H9 (cell line): Measurements from ENCODE around the gene SEMA3D. TPM values are rescaled to one million over a fixed set of nuclear protein-coding genes. Genes with fewer than 3 reads are reported as not detected.

Experiments
- DNase-seq: peaks from one replicate; pipeline ENCODE4 v3.0.0-alpha.2; 2017
- H2AFZ ChIP-seq: one replicate; pipeline ENCODE4 v1.6.1; 2013; ENCODE audit warnings: mild to moderate bottlenecking, low read length, control low read depth, moderate library complexity
- H2AK5ac ChIP-seq: 2 replicates; pipeline ENCODE4 v1.6.1; 2013; ENCODE audit warnings: low read length, control low read depth, mixed read lengths; ENCODE audit not compliant: insufficient read length
- H2BK120ac ChIP-seq: one replicate; pipeline ENCODE4 v1.6.1; 2013; ENCODE audit warnings: low read depth, mild to moderate bottlenecking, low read length, control low read depth, inconsistent platforms; ENCODE audit not compliant: poor library complexity, severe bottlenecking
- H2BK12ac ChIP-seq: 2 replicates; pipeline ENCODE4 v1.6.1; 2013; ENCODE audit warnings: low read length, control low read depth, mixed read lengths, low read depth; ENCODE audit not compliant: insufficient read length
- H2BK15ac ChIP-seq: 2 replicates; pipeline ENCODE4 v1.6.1; 2013; ENCODE audit warnings: low read depth, low read length, control low read depth
- H2BK20ac ChIP-seq: one replicate; pipeline ENCODE4 v1.6.1; 2013; ENCODE audit warnings: low read depth, mild to moderate bottlenecking, low read length, control low read depth, inconsistent platforms; ENCODE audit not compliant: poor library complexity, severe bottlenecking
- H2BK5ac ChIP-seq: 2 replicates; pipeline ENCODE4 v1.6.1; 2013; ENCODE audit warnings: low read length, control low read depth, mixed read lengths; ENCODE audit not compliant: insufficient read length
- H3K14ac ChIP-seq: 2 replicates; pipeline ENCODE4 v1.6.1; 2013; ENCODE audit warnings: low read length, control low read depth; ENCODE audit not compliant: insufficient read depth
- H3K18ac ChIP-seq: 2 replicates; pipeline ENCODE4 v1.6.1; 2013; ENCODE audit warnings: low read depth, mild to moderate bottlenecking, mixed read lengths, low read length, control low read depth; ENCODE audit not compliant: insufficient read length
- H3K23ac ChIP-seq: 2 replicates; pipeline ENCODE4 v1.6.1; 2013; ENCODE audit warnings: low read length, control low read depth, mixed read lengths, low read depth; ENCODE audit not compliant: insufficient read length
- H3K23me2 ChIP-seq: 2 replicates; pipeline ENCODE4 v1.6.1; 2013; ENCODE audit warnings: low read depth, mild to moderate bottlenecking, mixed read lengths, low read length, control low read depth; ENCODE audit not compliant: insufficient read length, poor library complexity, severe bottlenecking
- H3K27ac ChIP-seq: 2 replicates; pipeline ENCODE4 v1.5.1; 2013; ENCODE audit warnings: low read length, control low read depth, mixed read lengths, low read depth; ENCODE audit not compliant: insufficient read length
- H3K27me3 ChIP-seq: 2 replicates; pipeline ENCODE4 v1.6.1; 2013; ENCODE audit warnings: low read length, control low read depth, inconsistent platforms; ENCODE audit not compliant: insufficient read depth
- H3K4ac ChIP-seq: 2 replicates; pipeline ENCODE4 v1.6.1; 2013; ENCODE audit warnings: low read depth, mild to moderate bottlenecking, control low read depth, inconsistent platforms, low read length, moderate library complexity
- H3K4me1 ChIP-seq: 2 replicates; pipeline ENCODE4 v1.6.1; 2013; ENCODE audit warnings: low read length, control low read depth, inconsistent platforms; ENCODE audit not compliant: insufficient read depth
- H3K4me2 ChIP-seq: 2 replicates; pipeline ENCODE4 v1.6.1; 2013; ENCODE audit warnings: low read length, control low read depth, mixed read lengths; ENCODE audit not compliant: insufficient read length, insufficient read depth
- H3K56ac ChIP-seq: 2 replicates; pipeline ENCODE4 v1.6.1; 2013; ENCODE audit warnings: low read depth, mild to moderate bottlenecking, mixed read lengths, low read length, control low read depth; ENCODE audit not compliant: insufficient read length
- H3K79me1 ChIP-seq: 2 replicates; pipeline ENCODE4 v1.6.1; 2013; ENCODE audit warnings: low read depth, mild to moderate bottlenecking, moderate library complexity, low read length, control low read depth, inconsistent platforms; ENCODE audit not compliant: insufficient read depth, poor library complexity, severe bottlenecking
- H3K79me2 ChIP-seq: 2 replicates; pipeline ENCODE4 v1.6.1; 2013; ENCODE audit warnings: low read length, control low read depth, inconsistent platforms; ENCODE audit not compliant: insufficient read depth
- H3K9ac ChIP-seq: 2 replicates; pipeline ENCODE4 v1.6.1; 2013; ENCODE audit warnings: low read length, control low read depth, mixed read lengths; ENCODE audit not compliant: insufficient read length; ENCODE audit errors: extremely low read depth
- H3K9me3 ChIP-seq: one replicate; pipeline ENCODE4 v1.6.1; 2013; ENCODE audit warnings: low read depth, low read length, inconsistent platforms; ENCODE audit not compliant: control insufficient read depth
- H3T11ph ChIP-seq: one replicate; pipeline ENCODE4 v1.6.1; 2013; ENCODE audit warnings: mild to moderate bottlenecking, low read length, control low read depth, inconsistent platforms
- H4K20me1 ChIP-seq: one replicate; pipeline ENCODE4 v1.6.1; 2013; ENCODE audit not compliant: control insufficient read depth, insufficient read length, insufficient read depth
- H4K5ac ChIP-seq: 2 replicates; pipeline ENCODE4 v1.6.1; 2013; ENCODE audit warnings: low read depth, mild to moderate bottlenecking, mixed read lengths, low read length, control low read depth; ENCODE audit not compliant: insufficient read length
- H4K8ac ChIP-seq: replicated peaks from 2 replicates; pipeline ENCODE4 v1.6.1; 2013; ENCODE audit warnings: low read length, control low read depth, mixed read lengths, low read depth; ENCODE audit not compliant: insufficient read length
- H4K91ac ChIP-seq: 2 replicates; pipeline ENCODE4 v1.6.1; 2013; ENCODE audit warnings: low read depth, mild to moderate bottlenecking, moderate library complexity, mixed read lengths, low read length, control low read depth; ENCODE audit not compliant: insufficient read length
- H3K27ac Mint-ChIP-seq, 3 experiments: 2 replicates in 2 of 3; 3 replicates in 1 of 3; pipeline ENCODE4 v1.8.0; 2020 to 2021; ENCODE audit warnings: mixed read lengths in 3 of 3, mild to moderate bottlenecking in 1 of 3, moderate library complexity in 1 of 3
- H3K27me3 Mint-ChIP-seq: 2 replicates; pipeline ENCODE4 v1.8.0; 2021; ENCODE audit warnings: low read depth, mild to moderate bottlenecking, moderate library complexity, mixed read lengths
- H3K36me3 Mint-ChIP-seq, 3 experiments: 2 replicates in 2 of 3; 3 replicates in 1 of 3; pipeline ENCODE4 v1.8.0; 2020 to 2021; ENCODE audit warnings: low read depth in 3 of 3, mixed read lengths in 3 of 3; ENCODE audit not compliant: insufficient read depth in 1 of 3
- H3K4me1 Mint-ChIP-seq, 2 experiments: 2 replicates each; pipeline ENCODE4 v1.8.0; 2020; ENCODE audit warnings: mixed read lengths in 2 of 2
- H3K4me3 Mint-ChIP-seq, 2 experiments: 2 replicates in 1 of 2; 3 replicates in 1 of 2; pipeline ENCODE4 v1.8.0; 2020 to 2021; ENCODE audit warnings: mild to moderate bottlenecking in 2 of 2, mixed read lengths in 2 of 2, moderate library complexity in 1 of 2
- H3K9me3 Mint-ChIP-seq, 2 experiments: 2 replicates in 1 of 2; 3 replicates in 1 of 2; pipeline ENCODE4 v1.8.0; 2020; ENCODE audit warnings: mild to moderate bottlenecking in 2 of 2, mixed read lengths in 2 of 2, moderate library complexity in 1 of 2
- WGBS: extraction: QIAGEN DNeasy Blood & Tissue Kit; methylation state at CpG from one replicate; pipeline ENCODE4 v1.1.7; 2013; ENCODE audit warnings: missing lambda C conversion rate, low lambda C conversion rate, mixed read lengths; ENCODE audit not compliant: insufficient read length; ENCODE audit errors: extremely low coverage; 5-methylcytosine and 5-hydroxymethylcytosine counted together
- total RNA-seq: library from RNA; stranded (reverse); gene quantifications from 2 replicates; pipeline ENCODE4 v1.2.1, GENCODE V29; 2021
- TF ChIP-seq, protein P1 (sequence below): fragments of 200-600 bp; sonication (generic); conservative IDR thresholded peaks from 3 replicates; pipeline ENCODE4 v1.8.0; 2021; ENCODE audit warnings: antibody characterized with exemption, mild to moderate bottlenecking

SEMA3D gene
- total RNA-seq, 1 experiment from 2014 or later: 5.4 TPM

DNA sequence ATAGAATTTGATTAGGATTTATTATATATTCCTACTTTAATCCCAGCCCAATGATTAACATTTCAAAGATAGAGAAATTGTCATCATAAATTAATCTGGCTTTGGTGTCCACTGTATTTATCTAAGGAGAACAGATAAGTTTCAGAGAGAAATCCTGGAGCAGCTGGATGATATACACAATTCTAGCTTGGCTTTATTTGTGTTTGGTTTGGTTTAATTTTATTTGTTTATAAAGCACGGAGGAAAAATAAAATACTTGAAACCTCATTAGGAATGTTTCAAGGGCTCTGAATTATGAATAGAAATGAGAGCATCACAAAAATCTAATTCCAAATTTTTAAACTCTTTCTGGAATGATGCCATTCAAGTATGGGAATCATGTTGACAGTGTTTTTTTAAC lies 42.1 kb downstream of the SEMA3D start:
- H3K18ac ChIP-seq: no peak overlapping the region
- no peak overlapping the region for H3K4me3 Mint-ChIP-seq
- H3K9ac ChIP-seq: no peak overlapping the region
- no peak for DNase-seq
- H2BK15ac ChIP-seq: no peak overlapping the region
- H3K4ac ChIP-seq: no peak overlapping the region
- no peak overlapping the region for H2BK120ac ChIP-seq
- no peak overlapping the region for H2AK5ac ChIP-seq
- H3K23me2 ChIP-seq: no peaks in the 10 kb centered on the region
- no peaks in the 10 kb centered on the region for H4K20me1 ChIP-seq
- no CpG with 5 or more reads among the region's 1 CpG for WGBS
- H3K4me1 Mint-ChIP-seq: no peaks in the 10 kb centered on the region
- no peaks in the 10 kb centered on the region for H3K27me3 Mint-ChIP-seq
- no peak overlapping the region for H4K5ac ChIP-seq
- no peak overlapping the region for H4K91ac ChIP-seq
- H3K27ac ChIP-seq: no peak overlapping the region
- no peak overlapping the region for H3T11ph ChIP-seq
- H3K9me3 Mint-ChIP-seq: no peaks in the 10 kb centered on the region
- no peak overlapping the region for H3K27ac Mint-ChIP-seq
- H3K14ac ChIP-seq: no peak overlapping the region
- TF ChIP-seq, protein P1, sequence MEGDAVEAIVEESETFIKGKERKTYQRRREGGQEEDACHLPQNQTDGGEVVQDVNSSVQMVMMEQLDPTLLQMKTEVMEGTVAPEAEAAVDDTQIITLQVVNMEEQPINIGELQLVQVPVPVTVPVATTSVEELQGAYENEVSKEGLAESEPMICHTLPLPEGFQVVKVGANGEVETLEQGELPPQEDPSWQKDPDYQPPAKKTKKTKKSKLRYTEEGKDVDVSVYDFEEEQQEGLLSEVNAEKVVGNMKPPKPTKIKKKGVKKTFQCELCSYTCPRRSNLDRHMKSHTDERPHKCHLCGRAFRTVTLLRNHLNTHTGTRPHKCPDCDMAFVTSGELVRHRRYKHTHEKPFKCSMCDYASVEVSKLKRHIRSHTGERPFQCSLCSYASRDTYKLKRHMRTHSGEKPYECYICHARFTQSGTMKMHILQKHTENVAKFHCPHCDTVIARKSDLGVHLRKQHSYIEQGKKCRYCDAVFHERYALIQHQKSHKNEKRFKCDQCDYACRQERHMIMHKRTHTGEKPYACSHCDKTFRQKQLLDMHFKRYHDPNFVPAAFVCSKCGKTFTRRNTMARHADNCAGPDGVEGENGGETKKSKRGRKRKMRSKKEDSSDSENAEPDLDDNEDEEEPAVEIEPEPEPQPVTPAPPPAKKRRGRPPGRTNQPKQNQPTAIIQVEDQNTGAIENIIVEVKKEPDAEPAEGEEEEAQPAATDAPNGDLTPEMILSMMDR: no peak
- H3K36me3 Mint-ChIP-seq: no peaks in the 10 kb centered on the region
- H3K9me3 ChIP-seq: no peaks in the 10 kb centered on the region
- no peak overlapping the region for H2AFZ ChIP-seq
- no peak overlapping the region for H2BK12ac ChIP-seq
- no peak overlapping the region for H4K8ac ChIP-seq
- no peak overlapping the region for H2BK5ac ChIP-seq
- no peaks in the 10 kb centered on the region for H3K79me1 ChIP-seq
- no peaks in the 10 kb centered on the region for H3K27me3 ChIP-seq
- H3K23ac ChIP-seq: no peak overlapping the region
- H3K4me2 ChIP-seq: no peak overlapping the region
- H3K4me1 ChIP-seq: no peaks in the 10 kb centered on the region
- no peak overlapping the region for H3K56ac ChIP-seq
- H3K79me2 ChIP-seq: no peaks in the 10 kb centered on the region
- H2BK20ac ChIP-seq: no peak overlapping the region
